ENCODE measurements around the gene SEC61B.

- TF ChIP-seq EZH2 (IDR thresholded peaks at IDR 0.05; ENCODE audit: borderline replicate concordance, control insufficient read depth, low read depth, low read length): no peak
- no peak for TF ChIP-seq ASH2L (IDR thresholded peaks at IDR 0.05; ENCODE audit: borderline replicate concordance, low read depth)
- TF ChIP-seq CTCF (IDR thresholded peaks at IDR 0.05 in 2 of 3, conservative IDR thresholded peaks at IDR 0.05 in 1 of 3; ENCODE audit: control insufficient read depth in 2 of 3, extremely low read depth in 1 of 3, insufficient read depth in 1 of 3, low read depth in 3 of 3, low read length in 3 of 3): no peak
- TF ChIP-seq HDGF (IDR thresholded peaks at IDR 0.05): no peak
Observed at GRCh38 chr9:99177576-99178366, 44.3 kb upstream of the SEC61B start.

Data from GM12878 (cell line).